ENCODE results near the gene NAA10.

Gene NAA10

DNA sequence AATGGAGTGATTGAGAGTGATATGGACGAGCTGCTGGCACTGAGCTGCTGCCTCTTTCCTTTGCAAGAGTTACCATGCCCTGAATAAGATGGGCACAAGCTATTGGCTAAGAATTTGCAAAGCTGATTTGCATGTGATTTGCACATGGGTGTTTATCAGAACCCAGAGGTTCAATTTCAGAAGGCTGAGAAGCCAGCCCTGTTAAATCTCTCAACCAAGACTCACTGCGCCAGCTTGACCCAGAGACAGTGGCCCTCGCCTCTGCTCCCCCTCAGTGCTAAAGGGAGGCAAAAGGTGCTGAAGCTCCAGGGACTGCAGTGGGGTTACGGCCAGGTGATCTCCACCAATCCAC lies 9.5 kb downstream of the NAA10 start:
- no peaks in the 10 kb centered on the region for H3K79me2 ChIP-seq (ENCODE audit: control insufficient read depth, insufficient read depth, low read length)
- H2BK120ac ChIP-seq (ENCODE audit: low read depth, low read length) = no peak overlapping the region
- no peak overlapping the region for H3K27ac ChIP-seq (ENCODE audit: low read depth, low read length)
- peak overlapping the region; percentile 87 for H3K9ac ChIP-seq (ENCODE audit: low read length)
- H3K36me3 ChIP-seq (ENCODE audit: control insufficient read depth, insufficient read depth, low read length) = no peaks in the 10 kb centered on the region
- H2BK5ac ChIP-seq (ENCODE audit: low read length) = no peak overlapping the region
- peak overlapping the region; percentile 19 for H3K4me2 ChIP-seq (ENCODE audit: low read length)
- peak overlapping the region; percentile 47 for H3K18ac ChIP-seq (ENCODE audit: low read length)
- DNase-seq = no peak
- H2AK5ac ChIP-seq (ENCODE audit: low read length) = no peak overlapping the region
- H3K4me3 ChIP-seq (ENCODE audit: low read length) = peak overlapping the region; percentile 32
- H4K5ac ChIP-seq (ENCODE audit: low read length) = no peak overlapping the region
- H3K4me1 ChIP-seq (ENCODE audit: control insufficient read depth, low read depth, low read length) = peaks cover 3% of the 10 kb centered on the region
- no peaks in the 10 kb centered on the region for H3K27me3 ChIP-seq (ENCODE audit: insufficient read depth, low read length, poor library complexity)
- H3K4ac ChIP-seq (ENCODE audit: low read depth, low read length) = peak overlapping the region; percentile 70
- no CpG with 5 or more reads among the region's 4 CpGs for WGBS (ENCODE audit: extremely low coverage, insufficient coverage, low lambda C conversion rate)
- peaks cover 1% of the 10 kb centered on the region for H3K79me1 ChIP-seq (ENCODE audit: low read length)
- no peak overlapping the region for H4K8ac ChIP-seq (ENCODE audit: low read depth, low read length)
- no peak overlapping the region for H3K23ac ChIP-seq (ENCODE audit: low read length)
- H3K56ac ChIP-seq (ENCODE audit: low read length) = peak overlapping the region; percentile 86
- no peak overlapping the region for H2BK15ac ChIP-seq (replicated peaks; ENCODE audit: low read depth)

DNA sequence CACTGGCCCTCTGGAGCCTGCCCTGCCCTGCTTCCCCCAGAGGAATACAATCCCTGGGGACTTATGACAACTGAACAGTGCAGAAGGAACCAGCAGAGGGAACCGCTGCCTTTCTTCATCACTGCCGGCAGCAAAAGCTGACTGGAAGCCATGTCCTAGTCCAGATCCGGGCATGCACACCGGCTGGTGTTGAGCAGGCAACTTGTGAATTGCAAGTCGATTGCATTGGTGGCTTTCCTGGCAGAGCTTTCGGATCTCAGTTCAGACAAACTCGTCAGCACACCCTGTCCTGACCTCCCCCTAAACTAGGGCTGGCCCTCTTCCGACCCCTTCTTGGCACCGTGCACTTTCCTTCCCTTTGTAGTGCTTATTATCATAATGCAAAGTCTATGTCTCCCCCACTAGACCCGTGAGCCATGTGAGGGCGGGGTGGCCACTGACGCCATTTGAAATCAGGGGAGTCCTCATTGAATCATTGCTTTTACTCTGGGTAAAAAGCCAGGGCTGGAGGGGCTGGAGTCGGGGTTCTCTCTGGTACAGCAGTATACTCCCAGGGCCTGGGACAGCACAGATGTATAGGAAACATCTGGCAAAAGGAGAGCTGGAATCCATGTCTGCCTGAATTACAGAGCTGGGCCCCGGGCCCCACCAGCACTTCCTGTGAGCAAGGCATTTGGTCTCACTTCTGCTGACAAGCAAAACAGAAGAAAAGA lies 10.5 kb downstream of the NAA10 start:
- H2BK15ac ChIP-seq (replicated peaks; ENCODE audit: low read depth) = no peak overlapping the region
- no peak overlapping the region for H2AK5ac ChIP-seq (ENCODE audit: low read length)
- no peak overlapping the region for H3K27ac ChIP-seq (ENCODE audit: low read depth, low read length)
- no peak overlapping the region for H3K4ac ChIP-seq (ENCODE audit: low read depth, low read length)
- peaks cover 1% of the 10 kb centered on the region for H3K79me1 ChIP-seq (ENCODE audit: low read length)
- no peak overlapping the region for H3K23ac ChIP-seq (ENCODE audit: low read length)
- no peak overlapping the region for H3K4me3 ChIP-seq (ENCODE audit: low read length)
- no peak overlapping the region for H4K8ac ChIP-seq (ENCODE audit: low read depth, low read length)
- no CpG with 5 or more reads among the region's 14 CpGs for WGBS (ENCODE audit: extremely low coverage, insufficient coverage, low lambda C conversion rate)
- H2BK5ac ChIP-seq (ENCODE audit: low read length) = no peak overlapping the region
- no peak overlapping the region for H2BK120ac ChIP-seq (ENCODE audit: low read depth, low read length)
- H3K18ac ChIP-seq (ENCODE audit: low read length) = no peak overlapping the region
- DNase-seq = peak; percentile 69
- H4K5ac ChIP-seq (ENCODE audit: low read length) = no peak overlapping the region
- H3K27me3 ChIP-seq (ENCODE audit: insufficient read depth, low read length, poor library complexity) = no peaks in the 10 kb centered on the region
- H3K56ac ChIP-seq (ENCODE audit: low read length) = peak overlapping the region; percentile 60
- H3K4me2 ChIP-seq (ENCODE audit: low read length) = no peak overlapping the region
- H3K4me1 ChIP-seq (ENCODE audit: control insufficient read depth, low read depth, low read length) = peaks cover 3% of the 10 kb centered on the region
- no peak overlapping the region for H3K9ac ChIP-seq (ENCODE audit: low read length)
- no peaks in the 10 kb centered on the region for H3K36me3 ChIP-seq (ENCODE audit: control insufficient read depth, insufficient read depth, low read length)
- no peaks in the 10 kb centered on the region for H3K79me2 ChIP-seq (ENCODE audit: control insufficient read depth, insufficient read depth, low read length)

DNA sequence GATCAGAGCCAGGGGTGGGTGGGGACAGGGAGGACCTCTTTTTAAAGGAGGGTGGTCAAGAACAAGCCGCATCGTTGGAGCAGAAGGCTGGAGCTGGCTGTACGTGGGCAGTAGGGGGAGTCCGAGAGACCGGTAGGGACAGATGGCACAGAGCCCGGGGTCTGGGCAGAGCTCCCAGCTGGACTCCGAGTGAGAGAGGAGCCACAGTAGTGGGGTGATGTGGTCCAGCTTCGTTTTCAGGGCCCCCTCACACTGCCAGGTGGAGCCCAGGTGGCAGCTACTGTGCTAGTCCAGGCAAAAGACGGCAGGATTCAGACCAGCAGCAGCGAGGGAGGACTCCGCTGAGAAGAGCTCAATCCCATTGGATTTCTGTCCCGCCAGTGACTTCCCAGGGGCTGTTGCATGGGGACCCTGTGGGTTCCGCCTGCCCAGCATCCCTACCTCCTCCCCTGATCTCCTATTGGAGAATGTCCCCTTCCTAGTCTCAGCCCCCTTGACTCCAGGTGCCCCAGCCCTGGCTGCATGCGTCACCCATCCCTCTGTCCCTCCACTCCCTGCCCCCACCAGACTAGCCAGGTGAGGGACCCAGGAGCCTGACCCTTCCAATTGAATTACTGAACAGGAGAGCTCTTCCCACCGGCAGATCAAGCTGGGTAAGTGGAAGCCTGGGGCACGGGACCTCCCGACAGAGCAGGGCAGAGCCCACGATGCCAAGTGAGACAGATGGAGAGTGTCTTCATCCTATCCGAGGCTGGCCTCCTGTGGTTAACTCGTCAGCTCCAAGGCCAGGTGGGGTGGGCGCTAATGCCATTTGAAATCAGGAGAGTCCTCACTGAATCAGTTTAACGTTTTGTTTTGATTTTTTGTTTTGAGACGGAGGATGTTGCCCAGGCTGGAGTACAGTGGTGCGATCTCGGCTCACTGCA lies 11.6 kb downstream of the NAA10 start:
- H3K36me3 ChIP-seq (ENCODE audit: control insufficient read depth, insufficient read depth, low read length) = no peaks in the 10 kb centered on the region
- no peak overlapping the region for H3K4me3 ChIP-seq (ENCODE audit: low read length)
- no peak overlapping the region for H4K8ac ChIP-seq (ENCODE audit: low read depth, low read length)
- DNase-seq = no peak
- H3K79me2 ChIP-seq (ENCODE audit: control insufficient read depth, insufficient read depth, low read length) = no peaks in the 10 kb centered on the region
- no peak overlapping the region for H3K4ac ChIP-seq (ENCODE audit: low read depth, low read length)
- peaks cover 1% of the 10 kb centered on the region for H3K79me1 ChIP-seq (ENCODE audit: low read length)
- WGBS (ENCODE audit: extremely low coverage, insufficient coverage, low lambda C conversion rate) = no CpG with 5 or more reads among the region's 25 CpGs
- no peak overlapping the region for H2BK15ac ChIP-seq (replicated peaks; ENCODE audit: low read depth)
- H3K56ac ChIP-seq (ENCODE audit: low read length) = no peak overlapping the region
- H2BK120ac ChIP-seq (ENCODE audit: low read depth, low read length) = no peak overlapping the region
- no peak overlapping the region for H2AK5ac ChIP-seq (ENCODE audit: low read length)
- H3K4me1 ChIP-seq (ENCODE audit: control insufficient read depth, low read depth, low read length) = peaks cover 3% of the 10 kb centered on the region
- no peak overlapping the region for H3K9ac ChIP-seq (ENCODE audit: low read length)
- H3K27me3 ChIP-seq (ENCODE audit: insufficient read depth, low read length, poor library complexity) = no peaks in the 10 kb centered on the region
- no peak overlapping the region for H3K27ac ChIP-seq (ENCODE audit: low read depth, low read length)
- no peak overlapping the region for H4K5ac ChIP-seq (ENCODE audit: low read length)
- H3K18ac ChIP-seq (ENCODE audit: low read length) = no peak overlapping the region
- no peak overlapping the region for H3K4me2 ChIP-seq (ENCODE audit: low read length)
- no peak overlapping the region for H2BK5ac ChIP-seq (ENCODE audit: low read length)
- H3K23ac ChIP-seq (ENCODE audit: low read length) = no peak overlapping the region

DNA sequence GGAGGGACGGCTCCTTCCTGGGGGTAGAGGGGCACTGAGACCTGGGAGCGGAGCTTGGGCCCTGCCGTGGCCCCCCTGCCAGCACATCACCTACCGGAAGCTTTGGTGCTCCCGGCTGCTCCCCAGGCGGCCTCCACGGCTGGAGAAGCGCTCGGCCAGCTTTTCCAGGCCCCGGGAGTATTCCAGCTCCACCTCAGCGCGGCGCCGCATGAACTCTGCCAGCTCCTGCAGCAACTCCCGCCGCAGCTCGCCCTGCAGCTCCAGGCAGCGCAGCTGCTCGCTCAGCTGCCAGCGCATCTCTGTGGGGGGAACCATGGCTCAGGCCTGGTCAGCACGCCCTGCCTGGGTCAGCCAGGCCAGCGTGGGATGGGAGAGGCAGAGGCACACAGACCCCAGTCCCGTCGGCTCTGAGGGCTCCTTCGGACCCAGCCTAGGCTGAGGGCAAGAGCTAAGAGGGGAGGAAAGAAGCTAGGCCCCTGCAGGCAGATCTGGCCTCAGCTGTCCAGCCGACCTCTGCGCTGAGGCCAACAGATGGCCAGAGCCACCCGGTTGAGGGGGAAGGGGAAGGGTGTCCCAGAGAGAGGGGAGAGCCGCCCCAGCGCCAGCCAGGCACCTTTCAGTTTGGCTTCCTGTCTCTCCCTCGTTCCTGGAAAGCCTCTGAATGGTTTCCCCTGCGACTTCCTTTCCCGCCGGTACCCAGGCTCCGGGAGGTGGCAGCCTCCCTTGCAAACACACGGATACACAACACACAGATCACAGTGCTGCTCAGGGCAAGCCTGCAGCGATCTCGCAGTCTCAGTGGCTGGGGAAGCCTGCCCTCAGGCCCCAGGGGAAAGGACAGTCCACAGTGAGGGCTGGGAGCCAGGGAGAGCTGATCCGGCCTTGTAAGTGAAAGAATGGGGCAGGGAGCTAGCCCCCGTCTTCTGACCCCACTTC lies 13.1 kb downstream of the NAA10 start:
- H3K79me2 ChIP-seq (ENCODE audit: control insufficient read depth, insufficient read depth, low read length) = no peaks in the 10 kb centered on the region
- no peak overlapping the region for H3K56ac ChIP-seq (ENCODE audit: low read length)
- no peak overlapping the region for H3K27ac ChIP-seq (ENCODE audit: low read depth, low read length)
- H3K27me3 ChIP-seq (ENCODE audit: insufficient read depth, low read length, poor library complexity) = no peaks in the 10 kb centered on the region
- DNase-seq = no peak
- H3K36me3 ChIP-seq (ENCODE audit: control insufficient read depth, insufficient read depth, low read length) = no peaks in the 10 kb centered on the region
- no peak overlapping the region for H3K4me3 ChIP-seq (ENCODE audit: low read length)
- no peak overlapping the region for H4K5ac ChIP-seq (ENCODE audit: low read length)
- H3K4me2 ChIP-seq (ENCODE audit: low read length) = no peak overlapping the region
- H3K79me1 ChIP-seq (ENCODE audit: low read length) = peaks cover 1% of the 10 kb centered on the region
- no peak overlapping the region for H3K23ac ChIP-seq (ENCODE audit: low read length)
- H2AK5ac ChIP-seq (ENCODE audit: low read length) = no peak overlapping the region
- WGBS (ENCODE audit: extremely low coverage, insufficient coverage, low lambda C conversion rate) = no CpG with 5 or more reads among the region's 40 CpGs
- no peak overlapping the region for H3K18ac ChIP-seq (ENCODE audit: low read length)
- H2BK15ac ChIP-seq (replicated peaks; ENCODE audit: low read depth) = no peak overlapping the region
- no peak overlapping the region for H4K8ac ChIP-seq (ENCODE audit: low read depth, low read length)
- no peak overlapping the region for H3K9ac ChIP-seq (ENCODE audit: low read length)
- H3K4ac ChIP-seq (ENCODE audit: low read depth, low read length) = no peak overlapping the region
- peaks cover 3% of the 10 kb centered on the region for H3K4me1 ChIP-seq (ENCODE audit: control insufficient read depth, low read depth, low read length)
- no peak overlapping the region for H2BK5ac ChIP-seq (ENCODE audit: low read length)
- no peak overlapping the region for H2BK120ac ChIP-seq (ENCODE audit: low read depth, low read length)

DNA sequence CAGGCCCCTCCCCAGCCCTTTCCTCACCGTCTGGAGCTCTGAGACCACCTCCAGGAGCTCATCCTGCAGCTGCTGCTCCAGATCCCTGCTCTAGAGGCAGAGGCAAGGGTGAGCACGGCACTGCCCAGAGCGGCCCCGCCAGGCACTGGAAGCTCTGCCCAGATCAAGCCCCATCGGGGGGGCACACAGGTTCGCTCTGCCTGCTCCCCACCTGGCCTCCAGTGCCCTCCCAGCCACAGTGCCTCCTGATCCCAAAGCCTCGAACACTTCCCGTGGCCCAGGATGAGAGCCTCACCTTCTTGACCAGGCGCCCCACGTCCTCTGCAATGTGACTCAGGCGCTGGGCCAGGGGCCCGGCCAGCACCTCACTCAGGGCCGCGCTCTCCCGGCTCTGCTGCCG lies 13.8 kb downstream of the NAA10 start:
- H3K18ac ChIP-seq (ENCODE audit: low read length) = no peak overlapping the region
- H3K4me3 ChIP-seq (ENCODE audit: low read length) = no peak overlapping the region
- no peak overlapping the region for H3K23ac ChIP-seq (ENCODE audit: low read length)
- no peak overlapping the region for H3K56ac ChIP-seq (ENCODE audit: low read length)
- no peaks in the 10 kb centered on the region for H3K79me2 ChIP-seq (ENCODE audit: control insufficient read depth, insufficient read depth, low read length)
- H2BK5ac ChIP-seq (ENCODE audit: low read length) = no peak overlapping the region
- no CpG with 5 or more reads among the region's 16 CpGs for WGBS (ENCODE audit: extremely low coverage, insufficient coverage, low lambda C conversion rate)
- H3K79me1 ChIP-seq (ENCODE audit: low read length) = peaks cover 1% of the 10 kb centered on the region
- no peak overlapping the region for H4K8ac ChIP-seq (ENCODE audit: low read depth, low read length)
- H2BK120ac ChIP-seq (ENCODE audit: low read depth, low read length) = no peak overlapping the region
- no peak overlapping the region for H3K4me2 ChIP-seq (ENCODE audit: low read length)
- H3K4ac ChIP-seq (ENCODE audit: low read depth, low read length) = no peak overlapping the region
- peaks cover 3% of the 10 kb centered on the region for H3K4me1 ChIP-seq (ENCODE audit: control insufficient read depth, low read depth, low read length)
- no peak overlapping the region for H3K9ac ChIP-seq (ENCODE audit: low read length)
- no peak overlapping the region for H3K27ac ChIP-seq (ENCODE audit: low read depth, low read length)
- H3K36me3 ChIP-seq (ENCODE audit: control insufficient read depth, insufficient read depth, low read length) = no peaks in the 10 kb centered on the region
- H2AK5ac ChIP-seq (ENCODE audit: low read length) = no peak overlapping the region
- no peak for DNase-seq
- H3K27me3 ChIP-seq (ENCODE audit: insufficient read depth, low read length, poor library complexity) = no peaks in the 10 kb centered on the region
- no peak overlapping the region for H4K5ac ChIP-seq (ENCODE audit: low read length)
- H2BK15ac ChIP-seq (replicated peaks; ENCODE audit: low read depth) = no peak overlapping the region

All from mesendoderm (in vitro differentiated cells).